Psoas muscle (tissue), 8 donors: ENCODE data around the gene ANGEL1. TPM values are rescaled to one million over a fixed set of nuclear protein-coding genes. Genes with fewer than 3 reads are reported as not detected.

Experiments used
- ATAC-seq, 4 donors: fragments of 200-7000 bp; cut with Tn5 transposase; one replicate each; pipeline ENCODE4 v1.9.1; 2020; ENCODE audit warnings: moderate library complexity in 3 of 4, mild to moderate bottlenecking in 2 of 4
- DNase-seq, 2 donors: peaks; one replicate each; pipeline ENCODE4 v3.0.0-alpha.2; 2020
- H3K27ac ChIP-seq: fragments of 200-600 bp; one replicate; pipeline ENCODE4 v1.8.0; 2022
- H3K27me3 ChIP-seq, 3 donors: fragments of 200-600 bp in 1 of 3; one replicate each; pipeline versions ENCODE4 v1.6.1 to v1.8.0; 2013 to 2022; ENCODE audit warnings: low read length in 2 of 3, mild to moderate bottlenecking in 2 of 3, moderate library complexity in 1 of 3; ENCODE audit not compliant: insufficient read depth in 3 of 3
- H3K36me3 ChIP-seq, 2 donors: fragments of 200-600 bp in 1 of 2; one replicate each; pipeline versions ENCODE4 v1.6.1 to v1.8.0; 2013 to 2022; ENCODE audit warnings: low read depth in 1 of 2, mild to moderate bottlenecking in 1 of 2, moderate library complexity in 1 of 2; ENCODE audit not compliant: insufficient read depth in 1 of 2
- H3K4me1 ChIP-seq: fragments of 200-600 bp; one replicate; pipeline ENCODE4 v1.8.0; 2022
- H3K4me3 ChIP-seq: fragments of 200-600 bp; one replicate; pipeline ENCODE4 v1.8.0; 2022; ENCODE audit warnings: mild to moderate bottlenecking
- H3K9me3 ChIP-seq: fragments of 200-600 bp; one replicate; pipeline ENCODE4 v1.8.0; 2022
- CTCF ChIP-seq: fragments of 200-600 bp; IDR thresholded peaks from one replicate; pipeline ENCODE4 v1.8.0; 2022; ENCODE audit warnings: antibody characterized with exemption
- WGBS, 3 donors: extraction: QIAGEN DNeasy Blood & Tissue Kit; methylation state at CpG; one replicate each; pipeline versions ENCODE4 v1.1.6 to v1.1.7; 2013; 5-methylcytosine and 5-hydroxymethylcytosine counted together
- intact Hi-C, 2 donors: fragments of 100-400 bp; cut with DNase I; formaldehyde crosslinking; loops; one replicate each; pipeline versions ENCODE4 v1.11.0 to v1.14.2; 2022
- polyA plus RNA-seq, 3 donors: library from polyadenylated mRNA; stranded (reverse); fragments of 200-250 nt; gene quantifications; one replicate each; pipeline ENCODE4 v1.2.3, GENCODE V29; 2013
- total RNA-seq, 4 donors: library from RNA; stranded (reverse); fragmentation: NEBNext Ultra II Directional in 2 of 4; extraction: Animal tissue kit (Norgen Biotek cat#: 25700) in 2 of 4; gene quantifications; one replicate each; pipeline versions ENCODE4 v1.2.1 to v1.2.4, GENCODE V29; 2021 to 2023
- donor health status: healthy with polysubstance abuse.
- donor health status: DM: no; HTN: no; CAD: no; lungs with moderate emphysema.
- donor health status: Bipolar disorder and iron deficiency.
- donor health status: healthy.
- donor health status: DM: yes; HTN: yes; CAD: no.
- donor health status: DM: no; HTN: no; CAD: no.
- donor health status: DM: no; HTN: no; CAD: no.
- donor health status: DM: yes; HTN: yes; CAD: no.

The ANGEL1 gene
- total and polyA plus RNA-seq, 7 donors: 4.5 to 14.1 (median 10.6) TPM

- H3K27me3 ChIP-seq: peaks cover 0 to 13% (median 0%) of the 10 kb centered on the region in 3 donors
- H3K4me1 ChIP-seq: no peaks in the 10 kb centered on the region
- DNase-seq (no peak), ATAC-seq (no peak)
- 74 to 87% (median 74%) methylated on average over 6 of the region's 6 CpGs for WGBS, 3 donors
- no peak overlapping the region for H3K4me3 ChIP-seq
- TF ChIP-seq CTCF: no peak
- H3K9me3 ChIP-seq: no peaks in the 10 kb centered on the region
- intact Hi-C loops: no loop called here
- no peak overlapping the region for H3K27ac ChIP-seq
- H3K36me3 ChIP-seq: no peaks in the 10 kb centered on the region
Measured at GRCh38 chr14:76848879-76849278, 36.2 kb upstream of the ANGEL1 start.

- no peaks in the 10 kb centered on the region for H3K4me1 ChIP-seq
- no peak for TF ChIP-seq CTCF
- ATAC-seq (no peak), DNase-seq (no peak)
- H3K27me3 ChIP-seq: peaks cover 0 to 26% (median 0%) of the 10 kb centered on the region in 3 donors
- H3K9me3 ChIP-seq: no peaks in the 10 kb centered on the region
- H3K4me3 ChIP-seq: no peak overlapping the region
- WGBS, 3 donors: 77 to 88% (median 81%) methylated on average over 7 of the region's 7 CpGs
- H3K36me3 ChIP-seq: no peaks in the 10 kb centered on the region
- intact Hi-C loops: no loop called here
- no peak overlapping the region for H3K27ac ChIP-seq
Measured at GRCh38 chr14:76846331-76847047, 33.8 kb upstream of the ANGEL1 start.

GRCh38 chr14:76844223-76844622 lies 31.5 kb upstream of the ANGEL1 start:
- Histone ChIP-seq H3K9me3 (no peaks in the 10 kb centered on the region), H3K27ac (peak overlapping the region; percentile 55), H3K4me1 (no peaks in the 10 kb centered on the region), H3K27me3 (peaks cover 0 to 26% (median 0%) of the 10 kb centered on the region in 3 donors), H3K36me3 (no peaks in the 10 kb centered on the region), H3K4me3 (no peak overlapping the region)
- intact Hi-C loops: no loop called here
- peak; percentile 24 for TF ChIP-seq CTCF
- WGBS, 3 donors: 44 to 49% (median 47%) methylated on average over 9 of the region's 9 CpGs
- ATAC-seq: peak; percentile 46 to 80 (median 78)
- DNase-seq: peak; percentile 63 to 74

GRCh38 chr14:76842414-76842813 lies 29.7 kb upstream of the ANGEL1 start:
- intact Hi-C loops: no loop called here
- Histone ChIP-seq H3K4me3 (no peak overlapping the region), H3K4me1 (no peaks in the 10 kb centered on the region), H3K27me3 (peaks cover 0 to 24% (median 0%) of the 10 kb centered on the region in 3 donors), H3K9me3 (no peaks in the 10 kb centered on the region), H3K36me3 (no peaks in the 10 kb centered on the region), H3K27ac (no peak overlapping the region)
- no peak for TF ChIP-seq CTCF
- ATAC-seq (no peak), DNase-seq (no peak)

- WGBS, 3 donors: 34 to 57% (median 43%) methylated on average over 5 of the region's 5 CpGs
- Histone ChIP-seq H3K4me3 (no peak overlapping the region), H3K27me3 (peaks cover 0 to 2% (median 2%) of the 10 kb centered on the region in 3 donors), H3K4me1 (no peaks in the 10 kb centered on the region), H3K9me3 (no peaks in the 10 kb centered on the region), H3K36me3 (no peaks in the 10 kb centered on the region), H3K27ac (no peak overlapping the region)
- intact Hi-C loops: no loop called here
- DNase-seq: no peak
- no peak for TF ChIP-seq CTCF
- ATAC-seq: no peak
Measured at GRCh38 chr14:76837524-76837923, 24.8 kb upstream of the ANGEL1 start.
